ENCODE data around the gene SORT1. TPM values are rescaled to one million over a fixed set of nuclear protein-coding genes. Genes with fewer than 3 reads are reported as not detected.
A peak's percentile ranks its signal among the peaks of the same experiment; 100 is the strongest.

Gene SORT1
- total and polyA plus RNA-seq, 2 of the 13 experiments (the other 11 are each of a cell fraction or from before 2014, with no cell fraction given): 32.4 to 93.0 TPM

DNA sequence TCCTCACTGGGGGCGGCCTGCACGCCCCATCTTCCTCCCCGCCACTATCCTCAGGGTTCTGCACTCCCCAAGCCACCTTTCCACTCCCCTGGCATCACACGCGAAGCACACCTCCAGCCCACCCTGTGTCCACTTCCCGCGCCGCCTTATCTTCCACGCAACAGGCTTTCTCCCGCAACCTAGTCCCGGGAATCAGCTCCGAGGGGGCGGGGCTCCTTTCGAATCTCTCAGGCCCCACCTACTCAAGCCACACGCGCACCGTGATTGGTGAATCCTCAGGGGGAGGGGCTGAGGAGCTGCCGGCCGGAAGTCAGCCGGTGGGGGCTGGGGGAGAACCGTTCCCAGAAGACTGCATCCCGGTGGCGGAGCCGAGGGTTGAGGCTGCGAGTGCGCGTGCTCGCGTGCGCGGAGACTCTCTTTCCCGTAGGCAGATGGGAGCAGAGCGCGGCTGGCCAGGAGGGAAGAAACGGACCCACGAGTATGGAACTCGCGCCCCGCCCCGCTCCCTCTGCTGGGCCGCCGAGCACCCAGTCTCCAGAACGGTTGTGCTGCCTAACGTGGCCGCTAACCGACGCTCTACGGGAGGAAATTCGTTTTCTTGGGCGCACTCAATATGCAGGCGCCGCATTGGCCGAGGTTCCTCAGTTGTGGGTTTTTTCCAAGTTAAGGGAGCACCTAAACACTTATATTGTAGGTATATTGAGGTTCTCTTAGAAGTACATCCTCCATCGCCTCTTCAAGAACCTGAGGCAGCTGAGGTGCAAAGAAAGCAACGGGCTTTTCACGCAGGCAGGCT is 114.6 kb downstream of the SORT1 start, which contains the start of gene PSRC1 (continued):
- no peak for TF ChIP-seq ZNF362 (CRISPR knock-in tag; IDR thresholded peaks at IDR 0.05; ENCODE audit: borderline replicate concordance)
- peak; percentile 82; the same call in 1 of the 2 replicates for TF ChIP-seq THAP9 (CRISPR knock-in tag; IDR thresholded peaks at IDR 0.05; ENCODE audit: borderline replicate concordance)
- TF ChIP-seq ZNF746 (CRISPR knock-in tag; IDR thresholded peaks at IDR 0.05): 0 out of 2 replicates have a peak, but pooled peaks have one; percentile 21
- peak; percentile 62 for TF ChIP-seq MED1 (CRISPR knock-in tag; IDR thresholded peaks at IDR 0.05)
- peak; percentile 65; the same call in 1 of the 2 replicates for TF ChIP-seq KLF6 (CRISPR knock-in tag; IDR thresholded peaks at IDR 0.05)
- TF ChIP-seq FOXM1 (CRISPR knock-in tag; IDR thresholded peaks at IDR 0.05): no peak
- TF ChIP-seq, protein P1, sequence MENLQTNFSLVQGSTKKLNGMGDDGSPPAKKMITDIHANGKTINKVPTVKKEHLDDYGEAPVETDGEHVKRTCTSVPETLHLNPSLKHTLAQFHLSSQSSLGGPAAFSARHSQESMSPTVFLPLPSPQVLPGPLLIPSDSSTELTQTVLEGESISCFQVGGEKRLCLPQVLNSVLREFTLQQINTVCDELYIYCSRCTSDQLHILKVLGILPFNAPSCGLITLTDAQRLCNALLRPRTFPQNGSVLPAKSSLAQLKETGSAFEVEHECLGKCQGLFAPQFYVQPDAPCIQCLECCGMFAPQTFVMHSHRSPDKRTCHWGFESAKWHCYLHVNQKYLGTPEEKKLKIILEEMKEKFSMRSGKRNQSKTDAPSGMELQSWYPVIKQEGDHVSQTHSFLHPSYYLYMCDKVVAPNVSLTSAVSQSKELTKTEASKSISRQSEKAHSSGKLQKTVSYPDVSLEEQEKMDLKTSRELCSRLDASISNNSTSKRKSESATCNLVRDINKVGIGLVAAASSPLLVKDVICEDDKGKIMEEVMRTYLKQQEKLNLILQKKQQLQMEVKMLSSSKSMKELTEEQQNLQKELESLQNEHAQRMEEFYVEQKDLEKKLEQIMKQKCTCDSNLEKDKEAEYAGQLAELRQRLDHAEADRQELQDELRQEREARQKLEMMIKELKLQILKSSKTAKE (CRISPR knock-in tag; IDR thresholded peaks at IDR 0.05; ENCODE audit: borderline replicate concordance): peak; percentile 66; the same call in 1 of the 2 replicates
- TF ChIP-seq, protein P2, sequence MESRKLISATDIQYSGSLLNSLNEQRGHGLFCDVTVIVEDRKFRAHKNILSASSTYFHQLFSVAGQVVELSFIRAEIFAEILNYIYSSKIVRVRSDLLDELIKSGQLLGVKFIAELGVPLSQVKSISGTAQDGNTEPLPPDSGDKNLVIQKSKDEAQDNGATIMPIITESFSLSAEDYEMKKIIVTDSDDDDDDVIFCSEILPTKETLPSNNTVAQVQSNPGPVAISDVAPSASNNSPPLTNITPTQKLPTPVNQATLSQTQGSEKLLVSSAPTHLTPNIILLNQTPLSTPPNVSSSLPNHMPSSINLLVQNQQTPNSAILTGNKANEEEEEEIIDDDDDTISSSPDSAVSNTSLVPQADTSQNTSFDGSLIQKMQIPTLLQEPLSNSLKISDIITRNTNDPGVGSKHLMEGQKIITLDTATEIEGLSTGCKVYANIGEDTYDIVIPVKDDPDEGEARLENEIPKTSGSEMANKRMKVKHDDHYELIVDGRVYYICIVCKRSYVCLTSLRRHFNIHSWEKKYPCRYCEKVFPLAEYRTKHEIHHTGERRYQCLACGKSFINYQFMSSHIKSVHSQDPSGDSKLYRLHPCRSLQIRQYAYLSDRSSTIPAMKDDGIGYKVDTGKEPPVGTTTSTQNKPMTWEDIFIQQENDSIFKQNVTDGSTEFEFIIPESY (CRISPR knock-in tag; IDR thresholded peaks at IDR 0.05): no peak
- peak; percentile 81 for TF ChIP-seq PHF8 (CRISPR knock-in tag; IDR thresholded peaks at IDR 0.05)
- TF ChIP-seq, protein P3, sequence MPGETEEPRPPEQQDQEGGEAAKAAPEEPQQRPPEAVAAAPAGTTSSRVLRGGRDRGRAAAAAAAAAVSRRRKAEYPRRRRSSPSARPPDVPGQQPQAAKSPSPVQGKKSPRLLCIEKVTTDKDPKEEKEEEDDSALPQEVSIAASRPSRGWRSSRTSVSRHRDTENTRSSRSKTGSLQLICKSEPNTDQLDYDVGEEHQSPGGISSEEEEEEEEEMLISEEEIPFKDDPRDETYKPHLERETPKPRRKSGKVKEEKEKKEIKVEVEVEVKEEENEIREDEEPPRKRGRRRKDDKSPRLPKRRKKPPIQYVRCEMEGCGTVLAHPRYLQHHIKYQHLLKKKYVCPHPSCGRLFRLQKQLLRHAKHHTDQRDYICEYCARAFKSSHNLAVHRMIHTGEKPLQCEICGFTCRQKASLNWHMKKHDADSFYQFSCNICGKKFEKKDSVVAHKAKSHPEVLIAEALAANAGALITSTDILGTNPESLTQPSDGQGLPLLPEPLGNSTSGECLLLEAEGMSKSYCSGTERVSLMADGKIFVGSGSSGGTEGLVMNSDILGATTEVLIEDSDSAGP (CRISPR knock-in tag; IDR thresholded peaks at IDR 0.05; ENCODE audit: borderline replicate concordance): peak; percentile 87; the same call in 1 of the 2 replicates
- TF ChIP-seq ZNF160 (CRISPR knock-in tag; IDR thresholded peaks at IDR 0.05): peak; percentile 44
- TF ChIP-seq ZSCAN12 (CRISPR knock-in tag; IDR thresholded peaks at IDR 0.05): no peak
- TF ChIP-seq, protein P4, sequence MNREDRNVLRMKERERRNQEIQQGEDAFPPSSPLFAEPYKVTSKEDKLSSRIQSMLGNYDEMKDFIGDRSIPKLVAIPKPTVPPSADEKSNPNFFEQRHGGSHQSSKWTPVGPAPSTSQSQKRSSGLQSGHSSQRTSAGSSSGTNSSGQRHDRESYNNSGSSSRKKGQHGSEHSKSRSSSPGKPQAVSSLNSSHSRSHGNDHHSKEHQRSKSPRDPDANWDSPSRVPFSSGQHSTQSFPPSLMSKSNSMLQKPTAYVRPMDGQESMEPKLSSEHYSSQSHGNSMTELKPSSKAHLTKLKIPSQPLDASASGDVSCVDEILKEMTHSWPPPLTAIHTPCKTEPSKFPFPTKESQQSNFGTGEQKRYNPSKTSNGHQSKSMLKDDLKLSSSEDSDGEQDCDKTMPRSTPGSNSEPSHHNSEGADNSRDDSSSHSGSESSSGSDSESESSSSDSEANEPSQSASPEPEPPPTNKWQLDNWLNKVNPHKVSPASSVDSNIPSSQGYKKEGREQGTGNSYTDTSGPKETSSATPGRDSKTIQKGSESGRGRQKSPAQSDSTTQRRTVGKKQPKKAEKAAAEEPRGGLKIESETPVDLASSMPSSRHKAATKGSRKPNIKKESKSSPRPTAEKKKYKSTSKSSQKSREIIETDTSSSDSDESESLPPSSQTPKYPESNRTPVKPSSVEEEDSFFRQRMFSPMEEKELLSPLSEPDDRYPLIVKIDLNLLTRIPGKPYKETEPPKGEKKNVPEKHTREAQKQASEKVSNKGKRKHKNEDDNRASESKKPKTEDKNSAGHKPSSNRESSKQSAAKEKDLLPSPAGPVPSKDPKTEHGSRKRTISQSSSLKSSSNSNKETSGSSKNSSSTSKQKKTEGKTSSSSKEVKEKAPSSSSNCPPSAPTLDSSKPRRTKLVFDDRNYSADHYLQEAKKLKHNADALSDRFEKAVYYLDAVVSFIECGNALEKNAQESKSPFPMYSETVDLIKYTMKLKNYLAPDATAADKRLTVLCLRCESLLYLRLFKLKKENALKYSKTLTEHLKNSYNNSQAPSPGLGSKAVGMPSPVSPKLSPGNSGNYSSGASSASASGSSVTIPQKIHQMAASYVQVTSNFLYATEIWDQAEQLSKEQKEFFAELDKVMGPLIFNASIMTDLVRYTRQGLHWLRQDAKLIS (CRISPR knock-in tag; IDR thresholded peaks at IDR 0.05): peak; percentile 57; the same call in 1 of the 2 replicates
